Fibroblast of peridontal ligament (primary cell): ENCODE data around the gene ANKS1B.

Experiments used
- DNase-seq: peaks from one replicate; pipeline ENCODE4 v3.0.0-alpha.2; 2010; ENCODE audit errors: extremely low read depth

ANKS1B gene

DNA sequence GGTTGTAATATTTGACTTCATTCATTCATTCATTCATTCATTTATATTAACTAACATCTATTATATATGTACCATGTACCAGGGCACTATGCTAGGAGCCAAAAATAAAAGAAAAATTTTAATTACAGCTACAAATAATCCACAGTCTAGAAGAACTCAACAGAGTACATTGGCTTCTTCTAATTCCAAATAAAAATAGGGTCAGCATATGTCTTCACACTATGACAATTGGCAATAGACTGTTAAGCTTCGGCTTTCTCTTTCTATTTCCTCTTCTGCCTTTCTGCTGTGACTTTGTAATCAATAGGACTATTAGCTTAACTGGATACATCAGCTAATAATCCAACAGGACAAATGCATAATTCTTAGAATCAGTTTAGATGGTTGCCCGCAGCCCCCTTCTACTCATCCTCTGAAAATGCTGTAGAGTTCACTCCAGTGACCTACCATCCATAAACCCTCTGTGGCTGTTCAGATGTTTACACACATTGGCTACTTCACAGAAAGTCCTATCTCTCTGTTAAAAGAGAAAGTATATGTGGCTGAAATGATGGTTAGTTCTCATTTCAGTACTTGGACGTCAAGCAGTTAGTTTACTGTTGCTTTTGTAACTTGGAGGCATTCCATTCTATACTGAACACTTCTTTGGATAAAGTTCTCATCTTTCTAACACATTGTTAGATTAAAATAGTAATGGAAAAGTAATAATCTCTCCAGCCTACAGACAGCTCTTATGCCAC lies 782.7 kb downstream of the ANKS1B start:
- no peak for DNase-seq

DNA sequence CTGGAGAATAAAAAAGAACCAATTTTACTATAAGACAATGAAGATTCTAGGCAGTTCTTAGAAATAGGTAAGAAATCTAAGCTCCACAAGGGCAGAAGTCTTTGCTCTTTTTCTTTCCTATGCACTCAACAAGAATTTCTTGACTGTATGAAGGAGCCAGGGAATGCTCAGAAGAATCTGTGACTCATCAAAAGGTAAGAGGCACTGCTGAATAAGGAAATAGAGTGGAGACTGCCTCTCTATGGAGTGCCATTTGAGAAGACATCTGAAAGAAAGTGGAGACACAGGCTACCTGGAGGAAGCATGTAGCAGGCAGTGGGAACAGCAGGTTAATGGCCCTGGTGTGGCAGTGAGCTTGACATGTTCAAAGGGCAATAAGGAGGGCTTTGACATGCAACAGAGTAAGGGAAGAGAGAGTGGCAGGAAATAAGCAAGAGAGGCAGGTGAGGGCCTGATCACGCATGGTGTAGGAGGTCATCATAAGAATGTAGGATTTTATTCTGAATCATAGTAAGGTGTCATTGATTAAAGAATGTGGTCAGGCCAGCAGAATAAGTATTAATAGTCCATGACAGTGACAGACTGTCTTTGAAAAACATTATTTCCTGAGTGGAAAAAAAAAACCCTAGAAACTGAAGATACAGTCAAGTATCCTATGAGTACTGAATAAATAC lies 783.9 kb downstream of the ANKS1B start:
- no peak for DNase-seq

DNA sequence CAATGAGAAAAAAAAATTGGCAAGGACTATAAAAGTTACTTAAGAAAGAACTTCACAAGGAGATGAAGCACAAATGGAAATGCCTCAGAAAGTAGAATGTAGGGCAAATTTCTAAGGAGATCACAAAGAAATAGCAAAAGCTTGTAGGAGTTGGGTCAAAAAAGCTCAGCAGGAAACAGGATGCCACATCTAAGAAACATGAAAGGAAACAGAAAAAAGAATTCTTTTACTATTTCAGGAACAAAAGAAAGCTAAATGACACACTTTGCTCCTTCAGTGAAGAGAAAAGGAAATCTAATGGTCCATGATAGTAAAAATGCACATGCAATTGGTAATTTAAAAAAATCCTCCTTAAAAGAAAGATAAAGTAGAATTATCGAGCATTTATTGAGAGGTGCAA lies 789.3 kb downstream of the ANKS1B start:
- DNase-seq = no peak

DNA sequence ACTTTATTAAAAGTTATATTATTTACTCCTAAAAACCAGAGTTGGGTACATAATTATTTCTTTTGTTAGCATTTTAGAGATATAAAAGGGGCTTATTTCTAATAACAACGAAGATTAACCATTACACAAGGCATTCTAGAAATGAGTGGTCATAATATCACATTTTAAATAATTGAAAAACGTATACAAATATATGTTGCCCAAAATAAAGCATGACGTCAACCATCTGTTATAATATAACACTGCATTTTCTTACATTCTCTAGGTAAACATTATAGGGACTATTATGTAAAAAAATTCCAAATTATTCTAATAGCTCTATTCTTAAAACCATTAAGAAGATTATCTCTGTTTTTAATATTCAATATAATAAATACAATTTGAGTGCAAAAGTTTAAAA lies 792.2 kb downstream of the ANKS1B start:
- DNase-seq = no peak

DNA sequence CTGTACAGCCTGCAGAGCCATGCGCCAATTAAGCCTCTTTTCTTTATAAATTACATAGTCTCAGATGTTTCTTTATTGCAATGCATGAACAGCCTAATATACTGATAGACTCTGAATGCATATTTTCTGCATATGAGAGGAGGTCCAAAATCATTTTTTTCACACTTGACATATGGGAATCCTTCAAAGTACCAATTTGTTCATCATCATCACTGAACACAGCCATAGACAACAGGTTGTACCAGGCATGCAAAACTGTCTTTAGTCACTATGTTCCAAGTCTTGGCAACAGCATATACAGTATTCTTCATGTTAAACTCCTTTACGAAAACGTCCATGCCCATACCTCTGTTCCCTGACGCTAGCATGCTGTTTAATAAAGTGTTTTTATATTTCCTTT lies 807.9 kb downstream of the ANKS1B start:
- DNase-seq = no peak

DNA sequence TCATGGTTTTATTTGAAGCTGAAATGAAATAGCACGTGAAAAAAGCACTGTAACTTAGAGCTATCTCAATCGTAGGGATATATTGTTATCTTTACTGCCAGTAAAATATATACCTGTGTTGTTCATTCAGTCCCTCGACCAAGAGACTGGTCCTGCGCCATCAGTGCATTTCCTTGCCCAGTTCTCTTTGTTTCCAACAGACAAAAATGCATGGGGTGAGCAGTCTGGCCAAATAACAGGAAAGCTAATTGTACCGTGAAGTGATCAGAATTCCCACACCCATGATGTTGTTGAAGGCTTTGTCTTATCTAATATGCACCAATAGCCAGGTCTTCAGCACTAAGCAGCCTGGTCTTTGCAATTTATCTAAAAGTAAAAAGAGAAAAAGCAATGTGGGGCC lies 814.3 kb downstream of the ANKS1B start:
- no peak for DNase-seq

DNA sequence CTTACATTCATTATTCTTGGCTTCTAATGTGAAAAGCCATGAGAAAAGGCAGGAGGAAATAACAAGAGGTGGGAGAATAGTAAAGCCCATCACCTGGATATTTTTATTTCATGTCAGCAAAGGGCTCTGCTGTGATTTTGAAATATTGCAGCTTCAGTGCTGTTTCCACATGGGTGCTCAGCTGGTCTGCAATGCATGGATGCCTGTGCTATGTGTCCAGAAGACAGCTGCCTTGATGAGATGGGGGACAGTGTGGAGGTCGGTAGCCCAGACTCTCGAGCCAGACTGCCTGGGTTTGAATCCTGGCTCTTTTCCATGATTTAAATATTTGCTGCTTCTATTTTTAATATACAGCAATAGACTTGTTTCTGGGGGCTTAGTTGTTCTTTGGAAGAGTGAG lies 814.7 kb downstream of the ANKS1B start:
- no peak for DNase-seq

DNA sequence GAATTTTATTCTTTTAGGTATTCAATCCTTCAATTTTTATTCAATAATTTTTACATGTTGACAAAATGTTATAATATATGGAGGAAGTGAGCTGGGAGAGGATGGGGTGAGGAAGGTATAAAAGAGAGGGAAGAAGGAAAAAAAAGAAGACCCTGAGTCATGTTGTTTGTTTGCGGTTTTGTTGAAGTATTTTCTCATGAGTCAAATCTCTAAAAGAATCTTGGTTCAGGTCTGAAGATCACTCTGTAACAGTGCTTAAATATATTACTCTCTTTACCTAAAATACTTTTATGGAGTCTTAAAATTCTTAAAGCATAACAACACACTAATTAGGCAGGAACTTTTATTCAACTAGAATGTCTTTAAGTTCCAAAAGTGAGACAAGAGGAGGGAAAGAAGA lies 826.8 kb downstream of the ANKS1B start:
- no peak for DNase-seq

DNA sequence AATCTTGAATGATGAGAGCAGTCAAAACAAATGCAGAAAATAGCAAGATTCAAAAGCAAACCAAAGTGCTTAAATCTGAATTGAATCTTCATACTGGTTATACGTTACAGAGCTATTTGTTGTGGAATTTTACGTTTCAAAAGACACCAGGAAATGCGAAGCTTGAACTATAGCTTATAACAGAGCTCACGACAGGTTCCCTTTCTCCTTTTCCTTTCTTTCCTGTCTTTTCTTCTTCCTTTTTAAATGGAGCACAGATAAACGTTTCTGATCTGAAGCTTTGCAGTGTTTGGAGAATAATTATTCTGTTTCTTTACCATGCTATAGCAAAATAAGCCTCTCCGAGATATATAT lies 829.8 kb downstream of the ANKS1B start:
- no peak for DNase-seq

DNA sequence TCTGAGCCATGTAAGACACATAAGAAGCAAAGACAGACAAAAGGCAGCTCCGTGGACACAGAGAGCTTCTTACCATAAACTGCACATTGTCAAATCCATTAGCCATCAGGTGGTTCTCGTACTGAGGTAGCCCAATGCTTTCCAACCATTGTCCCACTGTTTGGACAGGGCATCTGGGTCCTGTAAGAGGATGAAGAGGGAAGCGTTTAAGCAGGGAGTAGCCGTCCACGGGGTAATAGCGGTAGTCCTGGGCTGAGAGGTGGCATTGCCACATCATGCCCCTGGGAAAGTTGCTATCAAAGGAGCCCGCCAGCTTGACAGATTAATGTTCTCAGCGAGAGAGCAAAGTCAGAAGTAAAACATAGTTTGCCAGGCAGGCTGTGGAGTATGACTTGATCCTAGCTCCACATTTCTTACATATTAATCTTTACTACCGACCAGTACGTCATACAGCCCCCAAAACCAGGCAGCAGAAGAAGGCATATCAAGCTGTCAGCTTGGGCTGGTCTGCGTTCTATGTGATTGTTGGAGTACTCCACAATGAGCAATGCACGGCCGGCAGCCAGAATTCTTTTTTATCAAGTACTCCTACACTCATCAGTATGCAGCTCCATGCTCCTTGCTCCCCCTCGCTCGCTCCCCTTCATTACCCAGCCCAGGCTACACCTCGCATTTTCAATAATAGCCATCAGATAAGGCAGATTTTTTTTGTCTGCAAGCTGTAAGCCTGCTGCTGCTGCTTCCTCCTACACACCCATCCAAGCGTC lies 830.3 kb downstream of the ANKS1B start:
- DNase-seq = no peak

DNA sequence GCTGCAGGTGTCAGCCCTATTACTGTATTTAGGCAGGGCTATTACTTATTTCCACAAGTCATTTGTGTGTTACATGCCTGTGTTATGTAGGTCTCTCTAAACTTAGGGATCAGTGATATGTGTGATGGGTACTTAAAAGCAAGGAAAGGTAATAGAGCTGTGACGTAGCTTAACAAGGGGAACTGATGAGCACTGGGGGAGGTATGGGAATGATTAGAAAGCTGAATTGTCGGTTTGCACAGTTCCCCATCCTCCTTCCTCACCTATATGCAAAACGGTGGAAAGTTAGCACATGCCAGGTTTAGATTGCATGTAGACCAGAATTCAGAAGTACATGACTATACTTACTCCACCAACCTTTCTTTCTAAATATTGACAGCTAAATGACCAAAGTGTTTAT lies 831.4 kb downstream of the ANKS1B start:
- DNase-seq = no peak

DNA sequence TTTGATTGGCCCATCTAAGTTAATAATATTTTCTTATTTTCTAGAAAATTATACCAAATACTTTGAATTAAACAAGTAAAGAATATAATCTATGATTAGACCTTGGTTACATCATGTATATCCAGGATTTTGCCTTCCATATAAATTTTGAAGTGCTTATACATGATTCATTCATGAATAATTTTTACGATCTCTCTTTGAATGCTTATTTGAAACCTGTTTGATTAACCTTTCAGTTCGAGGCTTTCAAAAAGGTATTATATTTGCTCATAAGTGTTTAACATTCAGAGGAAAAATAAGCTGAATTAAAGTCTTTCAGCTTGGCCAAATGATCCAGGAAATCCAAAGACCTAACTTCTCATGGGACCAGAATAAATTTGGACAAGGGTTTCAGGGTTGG lies 832.4 kb downstream of the ANKS1B start:
- no peak for DNase-seq

DNA sequence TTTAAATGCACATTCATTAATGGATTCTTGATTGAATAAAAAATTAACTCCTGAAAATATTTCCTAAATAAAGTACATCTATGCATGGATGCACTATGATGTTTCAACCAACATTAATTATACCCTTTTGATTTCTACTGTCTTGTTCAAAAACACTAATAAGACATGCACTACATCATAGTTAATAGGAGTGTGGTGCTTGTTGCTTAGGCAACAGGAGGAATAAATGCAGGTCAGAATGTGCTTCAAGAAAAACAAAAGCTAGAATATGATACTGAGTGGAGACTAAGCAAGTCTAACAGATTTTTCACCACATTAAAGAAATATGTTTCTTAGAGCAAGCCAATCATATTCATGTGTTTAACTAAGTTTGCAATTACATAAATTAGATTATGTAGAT lies 833.0 kb downstream of the ANKS1B start:
- DNase-seq = no peak

DNA sequence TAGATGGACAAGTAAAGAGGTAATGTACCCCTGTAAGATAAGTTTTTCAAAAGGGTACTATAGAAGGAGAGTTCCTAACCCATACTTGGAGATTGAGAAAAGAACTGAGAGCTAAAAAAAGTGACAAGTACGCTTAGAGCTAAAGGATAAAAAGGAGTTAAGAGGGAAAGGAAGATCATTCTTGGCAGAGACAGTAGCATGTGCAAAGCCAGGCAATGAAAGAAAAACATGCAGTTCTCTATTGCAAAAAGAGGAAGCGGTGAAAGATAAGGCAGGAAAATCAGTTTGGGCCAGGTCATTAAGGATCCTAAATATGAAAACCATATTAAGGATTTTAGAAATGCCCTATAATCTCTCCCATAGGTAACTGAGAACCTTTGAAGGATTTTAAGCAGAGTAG lies 837.6 kb downstream of the ANKS1B start:
- no peak for DNase-seq

DNA sequence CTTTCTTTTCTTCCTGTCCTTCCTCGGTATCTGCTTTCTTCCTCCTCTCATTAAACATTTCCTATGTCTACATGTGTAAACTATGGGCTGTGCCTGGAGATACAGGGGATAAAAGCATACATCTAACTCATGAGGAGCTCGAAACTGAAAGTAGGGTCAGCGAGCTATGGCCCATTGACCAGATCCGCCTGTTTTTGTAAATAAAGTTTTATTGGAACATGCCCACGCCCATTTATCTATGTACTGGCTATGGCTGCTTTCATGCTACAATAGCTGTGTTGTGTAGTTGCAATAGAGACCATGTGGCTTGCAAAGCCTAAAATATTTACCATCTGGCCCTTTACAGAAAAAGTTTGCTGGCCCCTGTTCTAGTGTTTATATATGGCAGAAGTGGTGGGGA lies 838.0 kb downstream of the ANKS1B start:
- no peak for DNase-seq

DNA sequence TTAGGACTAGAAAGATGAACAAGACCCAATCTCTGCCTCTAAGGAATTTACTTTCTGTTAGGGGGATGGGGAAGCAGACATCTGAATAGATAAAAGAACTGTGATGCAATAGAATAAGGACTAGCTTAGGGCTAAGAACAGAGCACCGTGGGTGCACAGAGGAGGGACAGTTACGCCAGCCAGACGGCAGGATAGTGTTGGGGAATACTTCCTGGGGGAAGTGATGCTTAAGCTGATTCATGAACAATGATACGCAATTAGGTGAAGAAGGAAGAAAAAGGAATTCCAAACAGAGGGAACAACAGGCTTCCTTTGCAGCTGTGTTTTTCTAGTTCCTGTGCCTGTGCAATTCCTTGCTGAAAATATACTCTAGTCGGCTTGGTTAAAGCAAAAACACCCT lies 838.6 kb downstream of the ANKS1B start:
- DNase-seq = no peak

DNA sequence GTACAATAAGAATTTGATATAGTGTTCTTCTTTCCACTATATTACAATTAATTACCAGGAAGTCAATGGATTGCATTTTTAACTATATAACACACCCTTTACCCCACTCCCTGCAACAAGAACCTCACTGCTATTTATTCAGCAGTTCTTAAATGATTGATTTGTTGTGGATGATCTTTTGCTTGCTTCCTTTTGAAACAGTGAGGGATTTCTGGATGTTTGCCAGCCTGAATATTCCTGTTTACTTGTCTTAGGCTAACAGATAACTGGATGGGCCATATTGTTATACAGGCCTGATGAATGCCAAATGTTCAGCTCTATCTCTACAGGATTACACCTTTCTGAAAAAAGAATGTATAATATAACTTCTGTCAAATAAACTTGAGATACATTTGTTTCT lies 842.1 kb downstream of the ANKS1B start:
- no peak for DNase-seq

DNA sequence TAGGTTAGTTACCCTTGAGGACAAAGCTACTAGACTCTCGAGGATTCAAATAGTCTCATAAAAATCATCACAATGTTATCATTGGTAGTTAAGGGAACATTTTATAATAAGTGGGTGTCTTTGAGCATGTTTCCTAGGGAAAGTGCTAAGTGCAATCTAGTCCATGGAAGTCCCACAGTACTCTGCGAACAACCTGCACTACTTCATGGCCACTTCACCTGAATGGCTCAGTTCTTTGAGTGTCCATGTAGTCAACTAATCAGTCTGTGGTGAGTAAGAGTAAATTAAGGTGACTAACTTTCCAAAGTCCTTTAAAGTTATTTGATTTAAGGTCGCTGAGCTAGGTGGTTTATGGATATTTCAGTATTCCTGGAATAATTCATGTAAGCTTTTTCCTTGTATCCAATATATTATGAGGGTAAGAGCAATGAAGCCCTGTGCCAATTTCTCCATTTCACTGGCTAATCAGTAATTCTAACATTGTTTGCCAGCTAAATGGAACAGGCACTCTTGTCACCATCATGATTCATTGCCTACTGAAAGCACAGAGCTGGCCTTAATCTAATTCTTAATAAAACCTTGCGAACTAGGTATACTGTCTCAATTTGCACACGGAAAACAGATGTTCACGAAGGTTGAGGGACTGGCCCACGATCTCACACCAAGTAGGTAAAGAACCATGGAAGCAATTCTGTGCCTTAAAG lies 844.6 kb downstream of the ANKS1B start:
- DNase-seq = no peak

DNA sequence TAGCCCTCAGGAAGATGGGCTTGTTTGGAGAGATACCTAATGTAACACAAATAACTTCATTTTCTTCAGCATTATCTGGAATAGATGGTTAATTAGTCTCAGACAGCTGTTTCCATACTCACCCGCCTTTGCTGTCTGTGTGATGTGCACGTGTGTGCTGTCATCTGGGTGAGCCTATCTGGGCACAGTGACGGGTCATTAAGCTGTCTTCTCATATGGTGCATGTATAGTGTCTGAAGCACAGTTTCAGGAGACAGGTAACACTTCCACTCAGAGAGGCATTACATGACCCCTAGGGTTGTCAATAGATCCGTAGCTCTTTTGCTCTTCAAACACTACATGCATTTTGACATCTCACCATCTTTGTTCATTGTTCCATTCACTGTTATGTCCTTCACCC lies 846.3 kb downstream of the ANKS1B start:
- no peak for DNase-seq

DNA sequence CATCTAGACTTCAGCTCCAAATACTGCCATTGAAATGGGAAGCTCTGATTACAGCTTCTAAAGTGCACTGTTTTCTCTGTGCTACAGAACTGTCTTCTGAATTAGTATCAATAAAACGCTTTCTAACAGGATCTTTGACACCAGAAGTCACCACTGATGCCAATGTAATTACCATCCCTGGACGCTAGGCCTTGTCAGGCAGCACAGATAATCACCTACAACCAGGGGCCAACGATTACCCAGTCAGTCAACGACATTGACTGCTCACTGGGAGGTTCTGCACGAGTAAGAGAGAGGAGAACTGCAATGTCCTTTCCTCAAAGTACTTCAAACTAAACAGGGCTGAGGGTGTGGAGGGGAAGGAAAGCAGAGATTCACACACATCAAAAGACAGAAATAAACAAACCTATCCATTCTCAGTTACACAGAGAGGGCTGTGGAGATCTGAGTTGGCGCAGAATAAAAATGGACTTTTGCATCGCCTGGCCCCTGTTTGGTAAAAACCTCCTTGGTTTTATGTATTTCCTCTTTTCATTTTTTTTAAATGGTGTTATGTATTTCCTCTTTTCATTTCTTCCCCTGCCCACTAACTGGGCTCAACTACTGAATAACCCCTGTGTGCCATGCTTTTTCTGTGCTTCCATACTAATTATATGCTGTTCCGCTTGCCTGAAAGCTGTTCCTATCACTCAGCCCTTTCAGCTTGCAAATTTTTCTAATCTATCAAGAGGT lies 847.4 kb downstream of the ANKS1B start:
- no peak for DNase-seq

DNA sequence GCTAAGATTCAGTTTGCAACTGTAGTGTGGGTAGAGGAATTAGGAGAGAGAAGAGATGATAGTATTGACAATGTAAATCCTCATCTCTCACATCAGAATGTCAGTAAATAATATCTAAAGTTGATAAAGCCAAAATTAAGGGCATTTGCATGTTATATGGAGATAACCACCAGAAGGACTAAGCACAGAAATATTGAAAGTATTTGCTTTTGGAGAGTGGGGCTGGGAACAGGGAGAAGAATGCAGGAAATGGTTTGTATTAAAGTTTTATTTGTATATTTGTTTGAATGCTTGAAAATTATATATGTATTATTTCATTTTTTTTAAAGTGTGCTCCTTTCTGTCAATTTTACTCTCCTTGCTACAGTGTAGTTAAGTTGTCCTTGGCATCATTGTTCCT lies 848.2 kb downstream of the ANKS1B start:
- DNase-seq = no peak

DNA sequence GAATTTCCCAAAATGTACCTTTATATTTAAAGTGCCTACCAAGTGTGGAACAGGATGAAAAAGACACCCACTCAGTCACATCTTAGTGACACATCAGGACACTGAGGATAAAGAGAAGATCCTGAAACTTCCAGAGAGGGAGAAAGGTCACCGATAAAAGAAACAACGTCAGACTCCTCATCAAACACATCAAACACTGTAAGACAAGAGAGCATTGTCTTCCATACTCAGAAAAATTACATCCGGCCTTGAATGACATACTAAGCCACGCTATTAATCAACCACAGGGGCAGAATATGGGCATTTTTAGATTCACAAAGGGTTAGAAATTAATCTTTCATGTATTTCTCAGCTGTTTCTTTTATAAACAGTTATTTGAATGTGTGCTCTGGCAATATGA lies 849.4 kb downstream of the ANKS1B start:
- no peak for DNase-seq
